Measurements from ENCODE around the gene DNAJB8. TPM values are rescaled to one million over a fixed set of nuclear protein-coding genes. Genes with fewer than 3 reads are reported as not detected.

DNAJB8 gene
- total and polyA plus RNA-seq, 9 of the 15 experiments (the other 6 are each of a cell fraction or from before 2014, with no cell fraction given): not detected

DNA sequence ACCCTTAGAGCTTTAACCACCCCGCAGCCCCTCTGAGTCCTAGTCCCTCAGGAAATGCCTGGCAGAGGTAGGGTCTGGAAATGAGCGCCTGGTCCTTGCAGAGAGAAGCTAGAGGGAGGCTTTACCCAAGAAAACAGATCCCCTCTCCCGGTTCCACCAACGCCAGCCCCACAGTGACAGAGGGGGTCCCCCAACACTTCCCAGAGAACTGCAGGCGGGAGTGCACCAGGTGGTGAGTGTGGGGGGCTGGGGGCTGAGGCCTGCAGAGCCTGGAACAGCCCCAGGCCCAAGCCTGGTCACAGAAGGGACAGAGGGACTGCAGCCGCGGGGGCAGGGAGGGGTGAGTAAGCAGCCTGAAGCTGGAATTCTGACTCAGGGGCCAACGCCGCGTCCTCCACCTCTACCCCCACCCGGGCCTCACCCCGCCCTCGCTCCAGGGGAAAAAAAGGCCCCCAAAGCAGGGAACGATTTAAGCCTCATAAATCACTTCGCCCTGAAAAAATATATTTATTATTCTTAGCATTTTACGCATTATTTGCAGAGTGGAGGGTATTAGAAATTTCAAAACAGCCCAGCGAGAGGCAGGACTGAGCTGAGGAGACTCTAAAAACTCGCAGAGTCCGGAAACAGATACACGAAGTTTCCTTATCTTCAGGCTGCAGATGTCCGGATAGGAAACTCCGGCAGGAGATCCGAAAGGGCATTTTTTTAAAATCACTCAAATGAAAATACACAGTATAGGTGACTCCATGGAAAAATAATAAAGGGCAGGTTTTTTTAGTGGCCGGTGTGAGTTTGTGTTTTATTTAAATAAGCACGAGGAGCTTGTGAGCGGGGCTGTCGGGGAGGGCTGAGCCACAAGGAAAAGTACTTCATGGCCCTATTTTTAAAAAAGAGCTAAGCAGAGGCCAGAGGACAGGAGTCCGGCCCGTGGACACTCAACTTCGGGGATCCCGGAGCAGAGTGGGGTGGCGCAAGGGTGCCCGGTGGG lies 16.3 kb upstream of the DNAJB8 start (continued):
- TF ChIP-seq KAT8 (IDR thresholded peaks at IDR 0.05; ENCODE audit: low read depth) (no peak), RUNX1 (IDR thresholded peaks at IDR 0.05; ENCODE audit: low read depth) (no peak), HNRNPK (IDR thresholded peaks at IDR 0.05; ENCODE audit: low read depth, low read length, poor library complexity, severe bottlenecking) (no peak), POLR2G (IDR thresholded peaks at IDR 0.05; ENCODE audit: low read depth, low read length) (peak; percentile 83), RBM22 (IDR thresholded peaks at IDR 0.05; ENCODE audit: low read depth, low read length, poor library complexity, severe bottlenecking) (peak; percentile 71), NFE2 (IDR thresholded peaks at IDR 0.05; ENCODE audit: low read depth) (peak; percentile 30; the same call in 1 of the 2 replicates), NFXL1 (CRISPR knock-in tag; IDR thresholded peaks at IDR 0.05) (no peak), ZNF589 (CRISPR knock-in tag; IDR thresholded peaks at IDR 0.05; ENCODE audit: low read depth) (peak; percentile 53; the same call in 1 of the 2 replicates)
- TF ChIP-seq, protein P1, sequence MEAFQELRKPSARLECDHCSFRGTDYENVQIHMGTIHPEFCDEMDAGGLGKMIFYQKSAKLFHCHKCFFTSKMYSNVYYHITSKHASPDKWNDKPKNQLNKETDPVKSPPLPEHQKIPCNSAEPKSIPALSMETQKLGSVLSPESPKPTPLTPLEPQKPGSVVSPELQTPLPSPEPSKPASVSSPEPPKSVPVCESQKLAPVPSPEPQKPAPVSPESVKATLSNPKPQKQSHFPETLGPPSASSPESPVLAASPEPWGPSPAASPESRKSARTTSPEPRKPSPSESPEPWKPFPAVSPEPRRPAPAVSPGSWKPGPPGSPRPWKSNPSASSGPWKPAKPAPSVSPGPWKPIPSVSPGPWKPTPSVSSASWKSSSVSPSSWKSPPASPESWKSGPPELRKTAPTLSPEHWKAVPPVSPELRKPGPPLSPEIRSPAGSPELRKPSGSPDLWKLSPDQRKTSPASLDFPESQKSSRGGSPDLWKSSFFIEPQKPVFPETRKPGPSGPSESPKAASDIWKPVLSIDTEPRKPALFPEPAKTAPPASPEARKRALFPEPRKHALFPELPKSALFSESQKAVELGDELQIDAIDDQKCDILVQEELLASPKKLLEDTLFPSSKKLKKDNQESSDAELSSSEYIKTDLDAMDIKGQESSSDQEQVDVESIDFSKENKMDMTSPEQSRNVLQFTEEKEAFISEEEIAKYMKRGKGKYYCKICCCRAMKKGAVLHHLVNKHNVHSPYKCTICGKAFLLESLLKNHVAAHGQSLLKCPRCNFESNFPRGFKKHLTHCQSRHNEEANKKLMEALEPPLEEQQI (IDR thresholded peaks at IDR 0.05): no peak
- TF ChIP-seq, protein P2, sequence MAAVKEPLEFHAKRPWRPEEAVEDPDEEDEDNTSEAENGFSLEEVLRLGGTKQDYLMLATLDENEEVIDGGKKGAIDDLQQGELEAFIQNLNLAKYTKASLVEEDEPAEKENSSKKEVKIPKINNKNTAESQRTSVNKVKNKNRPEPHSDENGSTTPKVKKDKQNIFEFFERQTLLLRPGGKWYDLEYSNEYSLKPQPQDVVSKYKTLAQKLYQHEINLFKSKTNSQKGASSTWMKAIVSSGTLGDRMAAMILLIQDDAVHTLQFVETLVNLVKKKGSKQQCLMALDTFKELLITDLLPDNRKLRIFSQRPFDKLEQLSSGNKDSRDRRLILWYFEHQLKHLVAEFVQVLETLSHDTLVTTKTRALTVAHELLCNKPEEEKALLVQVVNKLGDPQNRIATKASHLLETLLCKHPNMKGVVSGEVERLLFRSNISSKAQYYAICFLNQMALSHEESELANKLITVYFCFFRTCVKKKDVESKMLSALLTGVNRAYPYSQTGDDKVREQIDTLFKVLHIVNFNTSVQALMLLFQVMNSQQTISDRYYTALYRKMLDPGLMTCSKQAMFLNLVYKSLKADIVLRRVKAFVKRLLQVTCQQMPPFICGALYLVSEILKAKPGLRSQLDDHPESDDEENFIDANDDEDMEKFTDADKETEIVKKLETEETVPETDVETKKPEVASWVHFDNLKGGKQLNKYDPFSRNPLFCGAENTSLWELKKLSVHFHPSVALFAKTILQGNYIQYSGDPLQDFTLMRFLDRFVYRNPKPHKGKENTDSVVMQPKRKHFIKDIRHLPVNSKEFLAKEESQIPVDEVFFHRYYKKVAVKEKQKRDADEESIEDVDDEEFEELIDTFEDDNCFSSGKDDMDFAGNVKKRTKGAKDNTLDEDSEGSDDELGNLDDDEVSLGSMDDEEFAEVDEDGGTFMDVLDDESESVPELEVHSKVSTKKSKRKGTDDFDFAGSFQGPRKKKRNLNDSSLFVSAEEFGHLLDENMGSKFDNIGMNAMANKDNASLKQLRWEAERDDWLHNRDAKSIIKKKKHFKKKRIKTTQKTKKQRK (IDR thresholded peaks at IDR 0.05; ENCODE audit: borderline replicate concordance, low read depth, low read length): no peak
- TF ChIP-seq, protein P3, sequence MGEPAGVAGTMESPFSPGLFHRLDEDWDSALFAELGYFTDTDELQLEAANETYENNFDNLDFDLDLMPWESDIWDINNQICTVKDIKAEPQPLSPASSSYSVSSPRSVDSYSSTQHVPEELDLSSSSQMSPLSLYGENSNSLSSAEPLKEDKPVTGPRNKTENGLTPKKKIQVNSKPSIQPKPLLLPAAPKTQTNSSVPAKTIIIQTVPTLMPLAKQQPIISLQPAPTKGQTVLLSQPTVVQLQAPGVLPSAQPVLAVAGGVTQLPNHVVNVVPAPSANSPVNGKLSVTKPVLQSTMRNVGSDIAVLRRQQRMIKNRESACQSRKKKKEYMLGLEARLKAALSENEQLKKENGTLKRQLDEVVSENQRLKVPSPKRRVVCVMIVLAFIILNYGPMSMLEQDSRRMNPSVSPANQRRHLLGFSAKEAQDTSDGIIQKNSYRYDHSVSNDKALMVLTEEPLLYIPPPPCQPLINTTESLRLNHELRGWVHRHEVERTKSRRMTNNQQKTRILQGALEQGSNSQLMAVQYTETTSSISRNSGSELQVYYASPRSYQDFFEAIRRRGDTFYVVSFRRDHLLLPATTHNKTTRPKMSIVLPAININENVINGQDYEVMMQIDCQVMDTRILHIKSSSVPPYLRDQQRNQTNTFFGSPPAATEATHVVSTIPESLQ (CRISPR knock-in tag; IDR thresholded peaks at IDR 0.05): no peak
- TF ChIP-seq, protein P4, sequence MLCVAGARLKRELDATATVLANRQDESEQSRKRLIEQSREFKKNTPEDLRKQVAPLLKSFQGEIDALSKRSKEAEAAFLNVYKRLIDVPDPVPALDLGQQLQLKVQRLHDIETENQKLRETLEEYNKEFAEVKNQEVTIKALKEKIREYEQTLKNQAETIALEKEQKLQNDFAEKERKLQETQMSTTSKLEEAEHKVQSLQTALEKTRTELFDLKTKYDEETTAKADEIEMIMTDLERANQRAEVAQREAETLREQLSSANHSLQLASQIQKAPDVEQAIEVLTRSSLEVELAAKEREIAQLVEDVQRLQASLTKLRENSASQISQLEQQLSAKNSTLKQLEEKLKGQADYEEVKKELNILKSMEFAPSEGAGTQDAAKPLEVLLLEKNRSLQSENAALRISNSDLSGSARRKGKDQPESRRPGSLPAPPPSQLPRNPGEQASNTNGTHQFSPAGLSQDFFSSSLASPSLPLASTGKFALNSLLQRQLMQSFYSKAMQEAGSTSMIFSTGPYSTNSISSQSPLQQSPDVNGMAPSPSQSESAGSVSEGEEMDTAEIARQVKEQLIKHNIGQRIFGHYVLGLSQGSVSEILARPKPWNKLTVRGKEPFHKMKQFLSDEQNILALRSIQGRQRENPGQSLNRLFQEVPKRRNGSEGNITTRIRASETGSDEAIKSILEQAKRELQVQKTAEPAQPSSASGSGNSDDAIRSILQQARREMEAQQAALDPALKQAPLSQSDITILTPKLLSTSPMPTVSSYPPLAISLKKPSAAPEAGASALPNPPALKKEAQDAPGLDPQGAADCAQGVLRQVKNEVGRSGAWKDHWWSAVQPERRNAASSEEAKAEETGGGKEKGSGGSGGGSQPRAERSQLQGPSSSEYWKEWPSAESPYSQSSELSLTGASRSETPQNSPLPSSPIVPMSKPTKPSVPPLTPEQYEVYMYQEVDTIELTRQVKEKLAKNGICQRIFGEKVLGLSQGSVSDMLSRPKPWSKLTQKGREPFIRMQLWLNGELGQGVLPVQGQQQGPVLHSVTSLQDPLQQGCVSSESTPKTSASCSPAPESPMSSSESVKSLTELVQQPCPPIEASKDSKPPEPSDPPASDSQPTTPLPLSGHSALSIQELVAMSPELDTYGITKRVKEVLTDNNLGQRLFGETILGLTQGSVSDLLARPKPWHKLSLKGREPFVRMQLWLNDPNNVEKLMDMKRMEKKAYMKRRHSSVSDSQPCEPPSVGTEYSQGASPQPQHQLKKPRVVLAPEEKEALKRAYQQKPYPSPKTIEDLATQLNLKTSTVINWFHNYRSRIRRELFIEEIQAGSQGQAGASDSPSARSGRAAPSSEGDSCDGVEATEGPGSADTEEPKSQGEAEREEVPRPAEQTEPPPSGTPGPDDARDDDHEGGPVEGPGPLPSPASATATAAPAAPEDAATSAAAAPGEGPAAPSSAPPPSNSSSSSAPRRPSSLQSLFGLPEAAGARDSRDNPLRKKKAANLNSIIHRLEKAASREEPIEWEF (CRISPR knock-in tag; IDR thresholded peaks at IDR 0.05): no peak

Measured in K562 (cell line).